ENCODE data around the gene MFSD12.

MFSD12 gene

GRCh38 chr19:3505598-3506383, 51.6 kb downstream of the MFSD12 start, which contains the start of gene FZR1:
FZR1 (plus strand) TSS chr19:3506311; CDS start chr19:3522990, 16,679 bp downstream.
- DNase-seq = peak; percentile 97

- DNase-seq = no peak
These were observed 52.7 kb downstream of the MFSD12 start for GRCh38 chr19:3504735-3505134.

GRCh38 chr19:3503036-3503572, 54.3 kb downstream of the MFSD12 start:
- DNase-seq = no peak

- DNase-seq = no peak
These were observed 55.6 kb downstream of the MFSD12 start for GRCh38 chr19:3501780-3502179.

GRCh38 chr19:3500429-3501101, 56.8 kb downstream of the MFSD12 start, which contains the start of gene DOHH:
DOHH (minus strand) TSS chr19:3500674; CDS start chr19:3496814, 3,860 bp downstream.
- peak; percentile 90 for DNase-seq

GRCh38 chr19:3499738-3500428, 57.5 kb downstream of the MFSD12 start:
- DNase-seq = no peak

GRCh38 chr19:3497757-3498520, 59.4 kb downstream of the MFSD12 start:
- no peak for DNase-seq

- DNase-seq = no peak
These were observed 60.8 kb downstream of the MFSD12 start for GRCh38 chr19:3496392-3497273.

GRCh38 chr19:3494559-3494958, 62.8 kb downstream of the MFSD12 start:
- no peak for DNase-seq

All from T1000 (cell line).